Uterus (tissue), 2 donors: Measurements from ENCODE around the gene EIF2S2.

Experiments used
- POLR2A ChIP-seq, 2 donors: fragments of 450-650 bp; IDR thresholded peaks; one replicate each; pipeline ENCODE4 v1.6.1; 2016; ENCODE audit warnings: antibody characterized with exemption in 2 of 2, mild to moderate bottlenecking in 1 of 2, moderate library complexity in 1 of 2
- TF ChIP-seq, protein P1 (sequence below), 4 experiments: fragments of 200-600 bp in 2 of 4; fragments of 450-650 bp in 2 of 4; sonication (generic) in 2 of 4; IDR thresholded peaks; one replicate each; pipeline ENCODE4 v1.5.1; 2016 to 2019; ENCODE audit warnings: antibody characterized with exemption in 4 of 4, mild to moderate bottlenecking in 2 of 4, moderate library complexity in 1 of 4

- TF ChIP-seq, protein P1, sequence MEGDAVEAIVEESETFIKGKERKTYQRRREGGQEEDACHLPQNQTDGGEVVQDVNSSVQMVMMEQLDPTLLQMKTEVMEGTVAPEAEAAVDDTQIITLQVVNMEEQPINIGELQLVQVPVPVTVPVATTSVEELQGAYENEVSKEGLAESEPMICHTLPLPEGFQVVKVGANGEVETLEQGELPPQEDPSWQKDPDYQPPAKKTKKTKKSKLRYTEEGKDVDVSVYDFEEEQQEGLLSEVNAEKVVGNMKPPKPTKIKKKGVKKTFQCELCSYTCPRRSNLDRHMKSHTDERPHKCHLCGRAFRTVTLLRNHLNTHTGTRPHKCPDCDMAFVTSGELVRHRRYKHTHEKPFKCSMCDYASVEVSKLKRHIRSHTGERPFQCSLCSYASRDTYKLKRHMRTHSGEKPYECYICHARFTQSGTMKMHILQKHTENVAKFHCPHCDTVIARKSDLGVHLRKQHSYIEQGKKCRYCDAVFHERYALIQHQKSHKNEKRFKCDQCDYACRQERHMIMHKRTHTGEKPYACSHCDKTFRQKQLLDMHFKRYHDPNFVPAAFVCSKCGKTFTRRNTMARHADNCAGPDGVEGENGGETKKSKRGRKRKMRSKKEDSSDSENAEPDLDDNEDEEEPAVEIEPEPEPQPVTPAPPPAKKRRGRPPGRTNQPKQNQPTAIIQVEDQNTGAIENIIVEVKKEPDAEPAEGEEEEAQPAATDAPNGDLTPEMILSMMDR (IDR thresholded peaks at IDR 0.05): no peak
- TF ChIP-seq POLR2A (IDR thresholded peaks at IDR 0.05): no peak
Observed at GRCh38 chr20:34098570-34098969, 13.5 kb downstream of the EIF2S2 start.
